ENCODE measurements around the gene RALA.

DNA sequence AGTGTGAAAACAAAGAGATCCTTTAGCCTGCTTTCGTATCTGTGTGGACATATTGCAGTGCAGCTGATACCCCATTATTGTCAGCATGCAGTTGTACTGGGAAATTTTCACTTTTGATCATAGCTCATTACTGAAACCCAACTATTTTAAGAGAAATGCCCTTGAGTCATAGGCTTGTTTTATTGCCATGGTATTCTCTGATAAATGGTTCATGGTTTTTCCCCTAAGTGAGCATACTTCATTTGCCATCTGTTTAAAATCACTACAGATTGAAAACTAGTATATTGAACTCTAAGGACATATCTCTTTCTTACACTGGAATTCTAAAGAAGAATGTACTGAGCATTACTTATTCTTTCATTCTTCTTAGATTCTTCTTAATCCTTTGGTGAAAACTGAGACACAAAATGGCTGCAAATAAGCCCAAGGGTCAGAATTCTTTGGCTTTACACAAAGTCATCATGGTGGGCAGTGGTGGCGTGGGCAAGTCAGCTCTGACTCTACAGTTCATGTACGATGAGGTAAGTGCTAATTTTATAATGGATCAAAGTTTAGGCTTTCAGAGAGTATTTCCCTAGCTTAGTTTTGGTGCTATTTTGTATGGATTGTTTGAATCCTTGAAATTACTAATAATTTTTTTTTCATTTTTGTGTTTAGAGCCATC is 63.0 kb downstream of the RALA start:
- TF ChIP-seq POLR2A (IDR thresholded peaks at IDR 0.05), result no peak
- TF ChIP-seq, protein P1, sequence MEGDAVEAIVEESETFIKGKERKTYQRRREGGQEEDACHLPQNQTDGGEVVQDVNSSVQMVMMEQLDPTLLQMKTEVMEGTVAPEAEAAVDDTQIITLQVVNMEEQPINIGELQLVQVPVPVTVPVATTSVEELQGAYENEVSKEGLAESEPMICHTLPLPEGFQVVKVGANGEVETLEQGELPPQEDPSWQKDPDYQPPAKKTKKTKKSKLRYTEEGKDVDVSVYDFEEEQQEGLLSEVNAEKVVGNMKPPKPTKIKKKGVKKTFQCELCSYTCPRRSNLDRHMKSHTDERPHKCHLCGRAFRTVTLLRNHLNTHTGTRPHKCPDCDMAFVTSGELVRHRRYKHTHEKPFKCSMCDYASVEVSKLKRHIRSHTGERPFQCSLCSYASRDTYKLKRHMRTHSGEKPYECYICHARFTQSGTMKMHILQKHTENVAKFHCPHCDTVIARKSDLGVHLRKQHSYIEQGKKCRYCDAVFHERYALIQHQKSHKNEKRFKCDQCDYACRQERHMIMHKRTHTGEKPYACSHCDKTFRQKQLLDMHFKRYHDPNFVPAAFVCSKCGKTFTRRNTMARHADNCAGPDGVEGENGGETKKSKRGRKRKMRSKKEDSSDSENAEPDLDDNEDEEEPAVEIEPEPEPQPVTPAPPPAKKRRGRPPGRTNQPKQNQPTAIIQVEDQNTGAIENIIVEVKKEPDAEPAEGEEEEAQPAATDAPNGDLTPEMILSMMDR (IDR thresholded peaks at IDR 0.05 in 4 of 5, conservative IDR thresholded peaks at IDR 0.05 in 1 of 5), result no peak
